ENCODE results near the gene GNG7.
A peak's percentile ranks its signal among the peaks of the same experiment; 100 is the strongest.
"Not testable (repeated sequence)": the region's sequence is repeated elsewhere in the genome, so short reads cannot be mapped to it uniquely, and the experiment has no call there.

GNG7 gene

DNA sequence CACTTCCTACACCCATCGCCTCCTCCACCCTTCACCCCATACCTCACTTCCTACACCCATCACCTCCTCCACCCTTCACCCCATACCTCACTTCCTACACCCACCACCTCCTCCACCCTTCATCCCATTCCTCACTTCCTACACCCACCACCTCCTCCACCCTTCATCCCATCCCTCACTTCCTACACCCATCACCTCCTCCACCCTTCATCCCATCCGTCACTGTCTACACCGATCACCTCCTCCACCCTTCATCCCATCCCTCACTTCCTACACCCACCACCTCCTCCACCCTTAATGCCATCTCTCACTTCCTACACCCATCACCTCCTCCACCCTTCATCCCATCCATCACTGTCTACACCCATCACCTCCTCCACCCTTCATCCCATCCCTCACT is 10.7 kb upstream of the GNG7 start:
- not testable (repeated sequence) for DNase-seq (ENCODE audit: low read depth, low spot score)

DNA sequence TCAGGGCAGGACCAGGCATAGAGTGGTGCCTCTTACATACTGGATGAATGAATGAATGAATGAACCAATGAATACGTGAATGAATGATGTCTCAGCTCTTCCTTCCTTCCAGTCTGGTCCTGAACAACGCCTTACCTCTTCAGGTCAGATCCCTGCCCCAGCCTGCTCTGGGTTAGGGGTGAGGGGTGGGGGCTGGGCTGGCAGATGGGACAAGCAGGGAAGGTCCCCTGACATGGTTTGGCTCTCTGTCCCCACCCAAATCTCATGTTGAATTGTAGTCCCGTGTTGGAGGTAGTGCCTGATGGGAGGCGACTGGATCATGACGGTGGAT is 9.3 kb upstream of the GNG7 start:
- no peak for DNase-seq (ENCODE audit: low read depth, low spot score)

DNA sequence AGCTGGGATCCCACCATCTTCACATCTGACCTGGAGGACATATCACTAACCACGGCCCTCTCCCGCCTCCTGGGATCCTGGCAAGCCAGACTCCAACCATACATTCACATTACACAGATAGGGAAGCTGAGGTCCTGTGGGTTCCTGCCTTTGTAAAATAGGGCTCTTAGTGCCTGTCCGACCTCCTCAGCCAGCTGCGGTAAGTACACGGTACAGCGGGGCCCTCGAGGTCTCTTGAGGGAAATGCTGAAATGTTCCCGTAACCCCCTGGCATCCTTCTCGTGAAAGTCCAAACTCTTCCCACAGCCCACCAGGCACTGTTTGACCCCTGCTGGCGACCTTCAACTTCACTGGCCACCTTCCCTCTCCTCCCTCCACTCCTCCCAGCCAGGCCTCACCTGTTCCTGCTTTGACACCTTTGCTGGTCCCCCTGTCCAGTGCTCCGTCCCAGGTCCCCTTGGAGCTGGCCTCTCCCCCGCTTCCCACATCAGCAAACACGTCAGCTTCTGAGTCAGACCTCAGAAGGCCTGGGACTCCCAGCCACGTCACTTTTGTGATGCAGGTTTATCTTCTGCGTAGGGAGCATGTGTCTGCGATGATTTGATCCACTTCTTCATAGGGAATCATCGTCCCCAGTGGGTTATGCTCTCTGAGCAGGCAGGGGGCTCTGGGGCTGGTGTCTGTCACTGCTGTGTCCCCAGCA is 8.8 kb upstream of the GNG7 start:
- no peak for DNase-seq (ENCODE audit: low read depth, low spot score)

DNA sequence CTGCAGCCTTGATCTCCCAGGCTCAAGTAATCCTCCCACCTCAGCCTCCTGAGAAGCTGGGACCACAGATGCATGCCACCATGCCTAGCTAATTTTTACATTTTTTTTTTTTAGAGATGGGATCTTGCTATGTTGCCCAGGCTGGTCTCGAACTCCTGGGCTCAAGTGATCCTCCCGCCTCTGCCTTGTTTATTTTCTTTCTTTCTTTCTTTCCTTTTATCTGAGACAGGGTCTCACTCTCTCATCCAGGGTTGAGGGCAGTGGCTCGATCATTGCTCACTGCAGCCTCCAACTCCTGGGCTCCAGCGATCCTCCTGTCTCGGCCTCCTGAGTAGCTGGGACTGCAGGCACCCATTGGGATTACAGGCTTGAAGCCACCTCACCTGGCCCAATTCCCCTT is 3.8 kb upstream of the GNG7 start:
- DNase-seq (ENCODE audit: low read depth, low spot score) = no peak

DNA sequence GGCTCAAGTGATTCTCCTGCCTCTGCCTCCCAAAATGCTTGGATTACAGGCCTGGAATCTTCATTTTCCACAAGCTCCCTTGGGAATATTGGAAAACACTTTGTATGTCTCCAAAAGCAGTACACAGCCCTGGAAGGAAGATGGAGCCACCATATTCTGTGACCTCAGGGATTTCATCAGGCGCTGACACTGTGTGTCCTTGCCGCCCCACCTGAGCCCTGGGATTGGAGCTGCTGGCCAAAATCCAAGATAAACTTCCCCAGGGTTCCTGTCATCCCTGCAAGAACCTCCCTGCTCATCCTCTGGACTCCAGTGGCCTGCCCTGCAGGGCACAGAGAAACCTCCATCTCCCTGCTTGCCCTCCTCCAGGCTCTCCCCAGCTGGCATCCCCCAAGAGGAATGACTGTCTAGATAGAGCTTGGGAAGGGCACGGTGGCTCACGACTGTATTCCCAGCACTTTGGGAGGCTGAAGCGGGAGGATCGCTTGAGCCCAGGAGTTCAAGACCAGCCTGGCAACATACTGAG is 1.3 kb upstream of the GNG7 start:
- DNase-seq (ENCODE audit: low read depth, low spot score) = no peak

DNA sequence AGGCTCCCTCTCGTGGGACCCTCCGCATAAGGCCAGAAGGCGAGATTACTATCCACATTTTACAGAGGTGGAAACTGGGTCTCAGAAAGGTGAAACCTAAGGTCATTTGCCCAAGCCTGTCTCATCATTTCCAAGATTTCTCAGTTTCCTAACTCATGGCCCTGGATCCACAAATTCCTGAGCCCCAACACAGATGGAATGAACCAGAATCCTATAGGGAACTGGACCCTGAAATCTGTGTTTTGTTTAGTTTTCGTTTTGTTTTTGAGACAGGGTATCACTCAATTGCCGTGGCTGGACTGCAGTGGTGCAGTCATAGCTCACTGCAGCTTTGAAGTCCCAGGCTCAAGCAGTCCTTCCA is 563 bp upstream of the GNG7 start:
- no peak for DNase-seq (ENCODE audit: low read depth, low spot score)

DNA sequence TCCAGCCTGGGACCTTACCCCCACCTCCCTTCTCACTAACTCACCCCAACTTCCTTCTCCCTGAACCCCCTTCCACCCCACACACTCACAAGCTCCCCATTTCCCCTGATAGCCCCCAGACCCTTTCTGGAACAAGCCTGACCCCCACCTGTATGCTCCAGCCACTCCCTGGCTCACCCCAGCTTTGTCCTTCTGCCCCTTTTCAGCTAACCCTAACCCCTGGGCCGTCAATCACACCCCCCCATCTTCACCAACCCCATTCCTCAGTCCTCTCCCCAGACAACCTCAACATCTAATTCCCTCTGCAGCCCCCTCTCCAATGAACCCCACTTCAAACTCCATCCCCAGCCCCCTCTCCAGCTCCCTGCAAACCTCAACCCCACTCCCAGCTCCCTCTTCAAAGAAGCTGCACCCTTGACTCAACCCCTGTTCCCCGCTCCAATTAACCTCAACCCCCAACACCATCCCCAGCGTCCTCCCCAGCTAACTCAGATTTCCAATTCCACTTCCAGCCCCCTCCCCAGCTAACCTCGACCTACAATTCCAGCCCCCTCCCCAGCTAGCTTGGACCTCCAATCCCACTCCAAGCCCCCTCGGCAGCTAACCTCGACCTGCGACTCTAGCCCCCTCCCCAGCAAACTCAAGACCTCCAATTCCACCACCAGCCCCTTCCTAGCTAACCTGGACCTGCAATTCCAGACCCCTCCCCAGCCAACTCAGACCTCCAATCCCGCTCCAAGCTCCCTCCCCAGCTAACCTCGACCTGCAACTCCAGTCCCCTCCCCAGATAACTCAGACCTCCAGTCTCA is 929 bp downstream of the GNG7 start:
- DNase-seq (ENCODE audit: low read depth, low spot score) = no peak

DNA sequence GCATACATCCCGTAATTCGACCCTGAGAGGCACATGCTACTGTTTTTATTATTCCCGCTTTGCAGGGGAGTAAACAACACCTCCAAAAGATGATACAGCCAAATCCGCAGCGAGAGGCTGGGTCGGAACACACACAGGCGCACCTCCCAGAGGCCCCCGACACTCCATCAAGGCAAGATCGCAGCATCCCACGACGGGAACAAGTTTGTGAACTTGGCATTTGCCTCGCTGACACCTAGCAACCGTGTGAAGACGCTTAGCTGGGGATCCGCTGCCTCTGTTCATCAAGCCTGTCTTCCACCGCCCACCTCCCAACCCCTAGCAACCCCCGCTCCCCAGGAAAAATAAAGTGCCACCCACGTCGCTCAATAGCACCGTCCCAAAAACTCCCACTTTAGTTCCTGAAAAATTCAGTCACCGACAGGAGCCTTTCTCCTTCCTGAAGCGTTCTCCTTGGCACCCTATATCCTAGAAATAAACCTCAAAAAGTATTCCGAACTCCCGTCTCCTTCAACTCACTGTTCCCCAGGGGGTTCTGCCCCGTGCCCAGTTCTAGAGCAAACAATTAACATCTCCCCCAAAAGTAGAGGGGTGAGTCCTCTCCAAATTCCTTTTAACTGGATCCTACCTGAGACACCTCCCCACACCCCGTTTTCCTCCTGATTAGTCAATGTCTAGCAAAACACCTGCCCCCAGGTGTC is 1.7 kb downstream of the GNG7 start:
- no peak for DNase-seq (ENCODE audit: low read depth, low spot score)

DNA sequence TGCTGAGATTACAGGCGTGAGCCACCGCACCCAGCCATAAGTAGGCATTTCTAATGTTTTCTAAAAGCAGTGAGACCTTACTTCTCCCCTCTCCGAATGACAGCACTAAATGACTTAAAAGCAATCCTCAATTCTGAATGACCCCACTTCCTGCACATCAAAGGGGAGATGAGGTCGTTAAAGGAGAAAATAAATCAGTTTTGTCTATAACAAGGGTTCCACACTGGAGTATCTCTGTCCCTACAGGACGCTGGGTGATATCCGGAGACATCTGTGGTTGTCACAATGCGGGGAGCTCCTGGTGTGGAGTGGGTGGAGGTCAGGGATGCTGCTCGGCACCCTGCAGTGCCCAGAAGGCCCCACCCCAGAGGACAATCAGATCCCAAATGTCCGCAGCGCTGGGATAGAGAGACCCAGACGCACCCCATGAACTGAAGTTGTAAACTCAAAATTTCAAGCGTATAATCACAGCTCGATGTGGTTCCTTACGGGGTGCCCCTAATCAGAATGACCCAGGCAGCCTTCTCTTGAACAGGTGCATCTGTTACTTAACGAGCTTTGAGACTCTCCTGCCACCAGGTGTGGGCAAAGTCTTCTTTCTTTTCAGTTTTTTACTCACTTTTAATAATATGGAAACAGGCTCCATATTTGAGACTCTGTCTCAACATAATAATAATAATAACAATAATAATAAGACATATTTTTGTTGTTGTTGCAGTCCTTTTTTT is 2.9 kb downstream of the GNG7 start:
- no peak for DNase-seq (ENCODE audit: low read depth, low spot score)

DNA sequence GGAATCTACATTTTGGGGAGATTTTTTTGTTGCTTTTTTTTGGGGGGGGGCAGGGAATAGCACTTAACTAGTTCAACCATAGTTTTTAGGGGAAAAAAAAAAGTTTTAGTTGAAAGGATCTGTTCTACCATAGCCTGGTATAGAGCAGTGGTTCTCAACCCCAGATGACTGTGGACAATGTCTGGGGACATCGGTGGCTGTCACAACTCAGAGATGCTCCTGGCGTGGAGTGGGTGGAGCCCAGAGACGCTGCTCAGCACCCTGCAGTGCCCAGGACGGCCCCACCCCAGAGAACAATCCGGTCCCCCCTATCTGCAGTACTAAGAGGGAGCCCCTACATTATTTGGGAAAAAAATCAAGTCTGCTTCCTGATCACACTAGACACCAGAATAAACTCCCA is 8.3 kb downstream of the GNG7 start:
- DNase-seq (ENCODE audit: low read depth, low spot score) = no peak

DNA sequence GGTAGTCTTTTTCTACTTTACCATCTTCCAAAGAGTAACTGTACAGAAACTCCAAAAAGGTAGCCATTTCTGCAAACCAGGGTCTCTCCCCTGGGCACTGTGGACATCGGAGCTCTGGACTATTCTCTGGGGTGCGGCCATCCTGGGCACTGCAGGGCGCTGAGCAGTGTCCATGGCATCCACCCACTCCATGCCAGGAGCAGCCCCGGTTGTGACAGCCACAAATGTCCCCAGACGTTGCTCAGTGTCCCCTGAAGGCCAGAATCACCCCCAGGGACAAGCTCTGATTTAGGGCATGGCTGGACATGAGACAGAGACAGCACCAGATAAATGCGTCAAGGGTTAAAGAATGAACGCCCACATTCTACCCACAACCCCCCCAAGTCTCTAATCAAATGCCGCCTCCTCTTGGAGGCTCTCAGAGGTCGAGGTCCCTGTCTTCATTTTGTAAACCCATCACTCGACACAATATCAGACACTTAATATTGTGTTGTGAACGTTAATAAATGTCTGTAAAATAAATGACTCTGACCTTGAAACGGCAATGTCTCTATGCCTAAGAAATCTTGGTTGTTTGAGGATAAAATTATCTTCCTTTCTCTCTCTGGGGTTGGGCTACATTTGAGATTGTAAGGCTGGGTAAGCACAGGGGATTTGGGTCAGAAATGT is 8.9 kb downstream of the GNG7 start:
- DNase-seq (ENCODE audit: low read depth, low spot score) = no peak

DNA sequence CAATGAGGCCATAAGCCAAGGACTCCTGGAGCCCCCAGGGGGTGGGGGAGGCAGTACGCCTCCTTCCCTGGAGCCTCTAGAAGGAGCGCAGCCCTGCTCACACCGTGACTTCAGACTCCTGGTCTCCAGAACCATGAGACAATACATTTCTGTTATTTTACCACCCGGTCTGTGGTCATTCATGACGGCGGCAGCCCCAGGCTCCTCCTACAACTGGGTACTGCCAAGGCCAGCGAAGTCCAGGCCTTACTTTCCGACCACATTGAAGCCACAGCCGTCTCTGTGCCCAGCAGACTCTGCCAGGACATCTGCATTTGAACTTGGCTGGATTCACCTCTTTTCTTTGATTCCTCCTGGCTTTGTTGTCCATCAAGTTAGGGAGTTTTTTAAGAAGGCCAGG is 10.5 kb downstream of the GNG7 start:
- no peak for DNase-seq (ENCODE audit: low read depth, low spot score)

DNA sequence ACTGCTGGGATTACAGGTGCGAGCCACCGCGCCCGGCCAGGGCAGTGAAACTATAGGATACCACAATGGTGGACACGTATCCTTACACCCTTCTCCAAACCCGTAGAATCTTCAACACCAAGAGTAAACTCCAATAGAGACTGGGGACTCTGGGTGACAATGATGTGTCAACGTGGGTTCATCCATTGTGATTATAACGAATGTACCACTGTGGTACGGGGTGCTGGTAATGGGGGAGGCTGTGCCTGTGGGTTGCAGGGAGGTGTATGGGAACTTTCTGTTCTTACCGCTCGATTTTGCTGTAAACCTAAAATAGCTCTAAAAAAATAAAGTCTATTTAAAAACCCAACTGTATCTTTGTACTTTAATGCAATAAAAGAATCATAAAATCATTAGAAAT is 11.6 kb downstream of the GNG7 start:
- no peak for DNase-seq (ENCODE audit: low read depth, low spot score)

DNA sequence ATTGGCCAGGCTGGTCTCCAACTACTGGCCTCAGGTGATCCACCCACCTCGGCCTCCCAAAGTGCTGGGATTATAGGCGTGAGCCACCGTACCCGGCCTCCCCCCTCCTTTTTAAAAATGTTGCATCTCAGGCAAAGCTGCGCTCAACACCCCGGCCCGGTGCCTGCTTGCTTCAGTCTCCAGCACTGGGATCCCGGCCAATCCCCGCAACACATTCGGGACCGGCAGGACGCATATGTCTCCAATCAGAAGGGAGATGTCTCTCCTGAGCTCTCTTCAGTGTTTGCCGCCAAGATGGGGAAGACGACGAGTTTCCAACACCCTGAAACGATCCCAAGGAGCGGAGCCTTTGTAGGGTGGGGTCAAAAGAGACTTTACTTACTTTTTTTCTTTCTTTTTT is 16.1 kb downstream of the GNG7 start:
- DNase-seq (ENCODE audit: low read depth, low spot score) = no peak

DNA sequence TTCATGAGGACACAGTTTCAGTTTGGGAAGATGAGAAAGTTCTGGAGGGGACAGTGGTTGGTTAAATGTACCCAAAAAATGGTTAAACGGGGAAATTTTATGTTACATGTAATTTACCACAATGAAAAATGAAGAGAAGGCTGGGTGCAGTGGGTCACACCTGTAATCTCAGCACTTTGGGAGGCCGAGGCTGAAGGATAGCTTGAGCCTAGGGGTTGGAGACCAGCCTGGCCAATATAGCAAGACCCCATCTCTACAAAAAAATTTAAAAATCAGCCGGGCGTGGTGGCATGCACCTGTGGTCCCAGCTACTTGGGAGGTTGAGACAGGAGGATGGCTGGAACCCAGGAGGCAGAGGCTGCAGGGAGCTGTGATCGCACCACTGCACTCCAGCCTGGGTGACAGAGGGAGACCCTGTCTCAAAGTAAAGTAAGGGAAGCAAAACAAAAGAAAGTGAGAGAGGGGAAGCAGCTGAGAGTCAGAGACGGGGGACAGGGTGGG is 17.2 kb downstream of the GNG7 start:
- DNase-seq (ENCODE audit: low read depth, low spot score) = no peak

DNA sequence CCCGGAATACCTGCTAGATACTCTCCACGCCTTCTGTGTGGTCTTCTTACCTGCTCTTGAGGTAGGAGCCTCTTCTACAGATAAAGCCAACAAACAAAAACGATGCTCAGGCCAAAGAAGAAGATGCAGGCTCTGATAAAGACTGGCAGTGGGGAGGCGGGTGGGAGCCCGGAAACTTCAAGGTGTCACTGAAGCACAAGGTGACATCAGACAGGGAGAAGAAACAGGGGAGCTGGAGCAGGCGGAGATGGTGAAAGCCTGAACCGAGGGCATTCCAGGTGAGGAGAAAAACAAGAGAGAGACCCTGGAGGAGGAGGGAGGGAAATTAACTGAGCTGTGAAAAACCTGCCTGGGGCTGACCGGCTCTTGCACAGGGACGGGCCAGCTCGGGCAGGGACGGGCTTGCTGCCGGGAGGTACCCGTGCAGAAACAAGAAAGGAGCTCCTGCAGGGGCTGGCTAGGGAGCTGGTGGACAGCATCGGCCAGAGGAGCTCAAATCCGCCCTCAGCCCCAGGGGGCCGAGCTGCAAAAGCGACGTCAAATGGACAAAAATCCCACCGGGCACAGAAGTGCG is 19.0 kb downstream of the GNG7 start:
- peak; percentile 86 for DNase-seq (ENCODE audit: low read depth, low spot score)

DNA sequence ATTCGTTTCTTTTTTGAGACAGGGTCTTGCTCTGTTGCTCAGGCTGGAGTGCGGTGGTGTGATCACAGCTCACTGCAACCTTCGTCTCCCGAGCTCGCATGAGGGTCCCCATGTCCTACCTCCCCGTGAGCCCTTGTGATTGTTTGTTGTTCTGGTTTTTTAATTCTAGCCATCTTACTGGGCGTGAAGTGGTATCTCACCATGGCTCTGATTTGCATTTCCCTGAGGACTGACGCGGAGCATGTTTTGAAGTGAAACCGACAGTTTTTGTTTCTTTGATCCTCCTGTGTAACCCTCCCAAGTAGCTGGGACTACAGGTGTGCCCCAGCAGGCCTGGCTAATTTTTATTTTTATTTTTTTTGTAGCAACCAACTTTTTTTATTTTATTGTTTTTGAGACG is 21.7 kb downstream of the GNG7 start:
- no peak for DNase-seq (ENCODE audit: low read depth, low spot score)

DNA sequence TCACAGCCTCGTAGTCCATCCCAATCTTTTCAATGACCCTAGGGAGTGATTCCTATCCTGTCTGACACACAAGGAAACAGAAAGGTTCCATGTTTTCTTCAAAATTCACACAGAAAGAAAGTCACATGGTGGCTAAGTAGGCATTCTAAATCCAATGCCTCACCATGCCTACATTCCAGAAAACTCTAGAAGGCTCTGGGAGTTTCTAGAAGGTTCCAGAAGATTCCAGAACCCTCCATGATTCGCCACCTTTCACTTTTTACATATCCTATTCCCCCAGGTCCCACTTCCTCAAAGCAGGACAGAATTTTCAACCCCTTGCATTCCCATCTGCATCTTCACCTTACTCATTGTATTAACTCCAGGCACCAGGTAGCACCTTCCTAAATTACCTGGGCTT is 23.1 kb downstream of the GNG7 start:
- no peak for DNase-seq (ENCODE audit: low read depth, low spot score)

DNA sequence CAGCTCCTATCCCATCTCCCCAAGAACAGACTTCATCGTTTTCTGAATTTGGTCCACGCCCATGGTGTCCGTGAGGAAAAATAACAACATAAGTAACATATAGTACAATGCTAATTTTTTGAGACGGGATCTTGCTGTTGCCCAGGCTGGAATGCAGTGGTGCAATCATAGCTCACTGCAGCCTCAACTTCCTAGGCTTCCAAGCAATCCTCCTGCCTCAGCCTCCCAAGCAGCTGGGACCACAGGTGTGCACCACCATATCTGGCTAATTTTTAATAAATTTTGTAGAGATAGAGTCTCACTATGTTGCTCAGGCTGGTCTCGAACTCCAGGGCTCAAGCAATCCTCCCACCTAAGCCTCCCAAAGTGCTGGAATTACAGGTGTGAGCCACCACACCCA is 23.5 kb downstream of the GNG7 start:
- DNase-seq (ENCODE audit: low read depth, low spot score) = not testable (repeated sequence)

DNA sequence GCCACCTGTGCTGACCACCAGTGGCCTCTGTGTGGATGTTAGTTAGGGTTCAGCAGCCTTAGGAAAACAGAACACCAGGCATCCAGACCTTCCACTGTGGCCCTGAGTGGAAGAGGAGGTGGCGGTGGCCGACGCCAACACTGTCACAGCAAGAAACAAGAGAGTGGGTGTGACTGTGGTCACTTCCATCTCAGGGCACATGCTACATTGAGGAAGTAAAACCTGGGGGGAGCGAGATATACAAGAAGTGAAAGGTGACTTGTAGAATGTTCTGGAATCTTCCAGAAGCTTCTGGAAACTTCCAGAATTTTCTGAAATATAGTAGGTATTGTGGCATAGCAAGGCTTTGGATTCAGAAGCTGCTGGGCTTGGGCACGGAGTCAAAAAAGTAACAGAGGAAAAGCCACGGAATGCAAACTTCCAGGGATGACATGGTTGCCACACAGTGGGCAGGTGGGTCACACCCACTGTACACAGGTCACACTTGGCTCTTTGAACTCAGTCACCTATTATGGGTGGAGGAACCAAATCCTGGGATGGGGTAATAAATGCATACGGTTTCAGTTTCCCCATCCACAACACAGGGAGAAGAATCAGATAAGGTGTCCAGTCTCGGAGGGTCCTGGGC is 24.3 kb downstream of the GNG7 start:
- no peak for DNase-seq (ENCODE audit: low read depth, low spot score)

DNA sequence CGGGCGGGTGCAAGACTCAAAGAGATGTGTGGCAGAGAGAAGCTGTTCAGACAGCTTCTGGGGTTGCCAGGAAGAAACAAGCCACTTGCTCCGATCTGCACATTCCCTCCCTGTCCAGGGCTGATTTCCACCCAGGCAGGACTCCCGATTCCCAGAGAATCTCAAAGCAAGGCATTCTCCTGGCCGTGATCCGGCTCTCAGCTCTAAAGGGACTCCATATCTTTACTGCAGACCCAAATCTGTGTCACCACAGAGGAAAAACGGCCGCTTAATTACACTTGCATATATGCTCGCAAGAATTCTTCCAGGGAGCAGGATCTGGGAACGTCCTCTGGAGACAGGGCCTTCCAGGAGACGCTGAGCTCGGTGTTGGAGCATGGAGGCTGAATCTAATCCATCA is 25.7 kb downstream of the GNG7 start:
- no peak for DNase-seq (ENCODE audit: low read depth, low spot score)

All from ELF-1 (cell line).